Measurements from ENCODE around the gene USP1. TPM values are rescaled to one million over a fixed set of nuclear protein-coding genes. Genes with fewer than 3 reads are reported as not detected.

Gene USP1
- polyA plus RNA-seq, 2 of the 4 experiments (the other 2 are of a cell fraction) = 23.5 to 31.4 TPM

GRCh38 chr1:62476525-62477219 is 39.8 kb downstream of the USP1 start (continued):
- TF ChIP-seq ZC3H11A (IDR thresholded peaks at IDR 0.05) (no peak), EHF (CRISPR knock-in tag; IDR thresholded peaks at IDR 0.05) (no peak), TFCP2L1 (CRISPR knock-in tag; IDR thresholded peaks at IDR 0.05) (no peak)

- TF ChIP-seq PBX3 (IDR thresholded peaks at IDR 0.05) = no peak
- no peak for TF ChIP-seq MAX (IDR thresholded peaks at IDR 0.05)
- no peak for TF ChIP-seq JUNB (IDR thresholded peaks at IDR 0.05)
- no peak for TF ChIP-seq EHMT2 (IDR thresholded peaks at IDR 0.05; ENCODE audit: low read depth)
- no peak for TF ChIP-seq CHD2 (IDR thresholded peaks at IDR 0.05; ENCODE audit: low read length, partially characterized antibody)
- no peak for TF ChIP-seq RNF2 (IDR thresholded peaks at IDR 0.05; ENCODE audit: borderline replicate concordance, low read depth)
- TF ChIP-seq FOSB (CRISPR knock-in tag; IDR thresholded peaks at IDR 0.05) = no peak
- no peak for TF ChIP-seq ZSCAN20 (CRISPR knock-in tag; IDR thresholded peaks at IDR 0.05)
- no peak for TF ChIP-seq CEBPB (IDR thresholded peaks at IDR 0.05)
- no peak for TF ChIP-seq TP53 (CRISPR knock-in tag; IDR thresholded peaks at IDR 0.05)
- no peak for TF ChIP-seq JUN (IDR thresholded peaks at IDR 0.05)
- no peak for TF ChIP-seq EHF (CRISPR knock-in tag; IDR thresholded peaks at IDR 0.05)
- H3K27ac ChIP-seq = no peak overlapping the region
- DNase-seq (ENCODE audit: low read depth in 1 of 2, low spot score in 1 of 2) (no peak), ATAC-seq (no peak), FAIRE-seq (no peak)
- H3K4me3 ChIP-seq = no peak overlapping the region
- 86% methylated on average over 3 of the region's 3 CpGs for WGBS (ENCODE audit: missing lambda C conversion rate)
- ChIA-PET POLR2A (no interaction called here), CTCF (interaction anchor here (0.8 kb wide), 1 partner anchor 27 kb away, joined by 3 read pairs; no protein-coding TSS in a partner anchor)
- no peaks in the 10 kb centered on the region for H3K9me3 ChIP-seq
- H3K4me2 ChIP-seq = no peak overlapping the region
- no peaks in the 10 kb centered on the region for H3K4me1 ChIP-seq
These were observed 44.8 kb downstream of the USP1 start for GRCh38 chr1:62481681-62482080.

- FAIRE-seq (no peak), DNase-seq (ENCODE audit: low read depth in 1 of 2, low spot score in 1 of 2) (no peak), ATAC-seq (no peak)
- Histone ChIP-seq H3K27ac (no peak overlapping the region), H3K4me3 (no peak overlapping the region), H3K4me2 (no peak overlapping the region), H3K4me1 (no peaks in the 10 kb centered on the region), H3K9me3 (no peaks in the 10 kb centered on the region)
- no peak for TF ChIP-seq FOSL2 (IDR thresholded peaks at IDR 0.05)
- no peak for TF ChIP-seq FOSL2 (CRISPR knock-in tag; IDR thresholded peaks at IDR 0.05)
- no peak for TF ChIP-seq JUN (IDR thresholded peaks at IDR 0.05)
- no peak for TF ChIP-seq MAZ (IDR thresholded peaks at IDR 0.05; ENCODE audit: borderline replicate concordance, low read depth, low read length)
- no peak for TF ChIP-seq POLR2AphosphoS2 (conservative IDR thresholded peaks at IDR 0.05; ENCODE audit: low read length)
- TF ChIP-seq MAFK (IDR thresholded peaks at IDR 0.05; ENCODE audit: partially characterized antibody) = no peak
- TF ChIP-seq EP300 (IDR thresholded peaks at IDR 0.05) = no peak
- no peak for TF ChIP-seq BCL3 (IDR thresholded peaks at IDR 0.05)
- POLR2A ChIA-PET = no interaction called here
- CTCF ChIA-PET = interaction anchor here (0.5 kb wide), 1 partner anchor 239 kb away, joined by 3 read pairs; no protein-coding TSS in a partner anchor
- WGBS (ENCODE audit: missing lambda C conversion rate) = 74% methylated on average over 5 of the region's 5 CpGs
These were observed 48.1 kb downstream of the USP1 start for GRCh38 chr1:62484824-62485468.

Measured in A549 (cell line).